ENCODE measurements around the gene RGL3. TPM values are rescaled to one million over a fixed set of nuclear protein-coding genes. Genes with fewer than 3 reads are reported as not detected.
A peak's percentile ranks its signal among the peaks of the same experiment; 100 is the strongest.

RGL3 gene
- total and polyA plus RNA-seq, 10 of the 15 experiments (the other 5 are each of a cell fraction or from before 2014, with no cell fraction given) = not detected

DNA sequence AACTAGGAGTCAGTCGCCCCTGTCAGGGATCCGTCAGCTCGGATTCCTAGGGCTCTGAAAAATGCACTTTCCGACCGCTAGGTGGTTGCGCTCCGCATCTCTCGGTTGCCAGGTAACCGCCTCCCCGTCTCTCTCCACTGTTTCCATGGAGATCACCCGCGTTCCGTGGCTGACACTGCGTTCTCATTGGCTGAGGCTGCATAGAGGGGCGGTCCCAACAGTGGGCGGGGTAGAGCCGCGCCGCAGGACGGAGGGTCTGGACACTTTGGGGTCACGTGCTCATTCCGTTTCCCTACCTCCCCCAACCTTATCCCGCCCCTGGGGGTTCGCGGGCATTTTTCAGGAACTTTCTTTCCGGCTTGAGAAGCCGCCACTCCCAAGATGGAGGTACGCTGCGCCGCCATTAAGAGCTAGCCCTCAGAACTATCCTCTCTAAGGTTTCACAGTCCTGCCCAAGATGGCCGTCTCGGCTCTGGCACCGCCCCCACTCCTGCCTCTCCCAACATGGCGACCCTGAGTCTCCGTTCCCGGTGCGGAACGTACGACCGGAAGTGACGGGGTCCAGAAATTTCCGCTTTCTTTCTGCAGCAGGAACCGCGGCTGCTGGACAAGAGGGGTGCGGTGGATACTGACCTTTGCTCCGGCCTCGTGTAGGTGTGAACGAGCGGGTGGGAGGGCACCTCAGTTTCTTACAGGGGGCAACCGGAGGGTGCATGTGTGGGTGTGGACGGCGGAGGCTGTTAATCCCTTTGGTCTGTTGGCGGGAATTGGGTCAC is 16.1 kb upstream of the RGL3 start, which contains the start of the genes ODAD3 and PRKCSH (continued):
- TF ChIP-seq HDAC6 (IDR thresholded peaks at IDR 0.05; ENCODE audit: unreplicated experiment) = no peak
- TF ChIP-seq, protein P1, sequence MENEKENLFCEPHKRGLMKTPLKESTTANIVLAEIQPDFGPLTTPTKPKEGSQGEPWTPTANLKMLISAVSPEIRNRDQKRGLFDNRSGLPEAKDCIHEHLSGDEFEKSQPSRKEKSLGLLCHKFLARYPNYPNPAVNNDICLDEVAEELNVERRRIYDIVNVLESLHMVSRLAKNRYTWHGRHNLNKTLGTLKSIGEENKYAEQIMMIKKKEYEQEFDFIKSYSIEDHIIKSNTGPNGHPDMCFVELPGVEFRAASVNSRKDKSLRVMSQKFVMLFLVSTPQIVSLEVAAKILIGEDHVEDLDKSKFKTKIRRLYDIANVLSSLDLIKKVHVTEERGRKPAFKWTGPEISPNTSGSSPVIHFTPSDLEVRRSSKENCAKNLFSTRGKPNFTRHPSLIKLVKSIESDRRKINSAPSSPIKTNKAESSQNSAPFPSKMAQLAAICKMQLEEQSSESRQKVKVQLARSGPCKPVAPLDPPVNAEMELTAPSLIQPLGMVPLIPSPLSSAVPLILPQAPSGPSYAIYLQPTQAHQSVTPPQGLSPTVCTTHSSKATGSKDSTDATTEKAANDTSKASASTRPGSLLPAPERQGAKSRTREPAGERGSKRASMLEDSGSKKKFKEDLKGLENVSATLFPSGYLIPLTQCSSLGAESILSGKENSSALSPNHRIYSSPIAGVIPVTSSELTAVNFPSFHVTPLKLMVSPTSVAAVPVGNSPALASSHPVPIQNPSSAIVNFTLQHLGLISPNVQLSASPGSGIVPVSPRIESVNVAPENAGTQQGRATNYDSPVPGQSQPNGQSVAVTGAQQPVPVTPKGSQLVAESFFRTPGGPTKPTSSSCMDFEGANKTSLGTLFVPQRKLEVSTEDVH (IDR thresholded peaks at IDR 0.05; ENCODE audit: low read depth, partially characterized antibody) = peak; percentile 95
- peak; percentile 34; the same call in 1 of the 2 replicates for TF ChIP-seq SIN3A (IDR thresholded peaks at IDR 0.05; ENCODE audit: low read depth, low read length)
- peak; percentile 39; the same call in 1 of the 2 replicates for TF ChIP-seq ZNF207 (IDR thresholded peaks at IDR 0.05; ENCODE audit: borderline replicate concordance)
- TF ChIP-seq, protein P2, sequence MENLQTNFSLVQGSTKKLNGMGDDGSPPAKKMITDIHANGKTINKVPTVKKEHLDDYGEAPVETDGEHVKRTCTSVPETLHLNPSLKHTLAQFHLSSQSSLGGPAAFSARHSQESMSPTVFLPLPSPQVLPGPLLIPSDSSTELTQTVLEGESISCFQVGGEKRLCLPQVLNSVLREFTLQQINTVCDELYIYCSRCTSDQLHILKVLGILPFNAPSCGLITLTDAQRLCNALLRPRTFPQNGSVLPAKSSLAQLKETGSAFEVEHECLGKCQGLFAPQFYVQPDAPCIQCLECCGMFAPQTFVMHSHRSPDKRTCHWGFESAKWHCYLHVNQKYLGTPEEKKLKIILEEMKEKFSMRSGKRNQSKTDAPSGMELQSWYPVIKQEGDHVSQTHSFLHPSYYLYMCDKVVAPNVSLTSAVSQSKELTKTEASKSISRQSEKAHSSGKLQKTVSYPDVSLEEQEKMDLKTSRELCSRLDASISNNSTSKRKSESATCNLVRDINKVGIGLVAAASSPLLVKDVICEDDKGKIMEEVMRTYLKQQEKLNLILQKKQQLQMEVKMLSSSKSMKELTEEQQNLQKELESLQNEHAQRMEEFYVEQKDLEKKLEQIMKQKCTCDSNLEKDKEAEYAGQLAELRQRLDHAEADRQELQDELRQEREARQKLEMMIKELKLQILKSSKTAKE (IDR thresholded peaks at IDR 0.05; ENCODE audit: low read depth, poor library complexity, severe bottlenecking) = peak; percentile 5
- peak; percentile 71; the same call in 1 of the 2 replicates for TF ChIP-seq PML (IDR thresholded peaks at IDR 0.05; ENCODE audit: low read length)
- TF ChIP-seq SPI1 (IDR thresholded peaks at IDR 0.05; ENCODE audit: borderline replicate concordance, insufficient read depth, low read depth, low read length) = peak; percentile 30; the same call in 1 of the 2 replicates
- TF ChIP-seq CHD2 (IDR thresholded peaks at IDR 0.05; ENCODE audit: borderline replicate concordance, low read depth, low read length) = peak; percentile 71
- no peak for TF ChIP-seq SREBF2 (IDR thresholded peaks at IDR 0.05; ENCODE audit: low read length)
- TF ChIP-seq, protein P3, sequence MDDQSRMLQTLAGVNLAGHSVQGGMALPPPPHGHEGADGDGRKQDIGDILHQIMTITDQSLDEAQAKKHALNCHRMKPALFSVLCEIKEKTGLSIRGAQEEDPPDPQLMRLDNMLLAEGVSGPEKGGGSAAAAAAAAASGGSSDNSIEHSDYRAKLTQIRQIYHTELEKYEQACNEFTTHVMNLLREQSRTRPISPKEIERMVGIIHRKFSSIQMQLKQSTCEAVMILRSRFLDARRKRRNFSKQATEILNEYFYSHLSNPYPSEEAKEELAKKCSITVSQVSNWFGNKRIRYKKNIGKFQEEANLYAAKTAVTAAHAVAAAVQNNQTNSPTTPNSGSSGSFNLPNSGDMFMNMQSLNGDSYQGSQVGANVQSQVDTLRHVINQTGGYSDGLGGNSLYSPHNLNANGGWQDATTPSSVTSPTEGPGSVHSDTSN (IDR thresholded peaks at IDR 0.05; ENCODE audit: insufficient replicate concordance, low read depth, low read length) = peak; percentile 92
- TF ChIP-seq, protein P4, sequence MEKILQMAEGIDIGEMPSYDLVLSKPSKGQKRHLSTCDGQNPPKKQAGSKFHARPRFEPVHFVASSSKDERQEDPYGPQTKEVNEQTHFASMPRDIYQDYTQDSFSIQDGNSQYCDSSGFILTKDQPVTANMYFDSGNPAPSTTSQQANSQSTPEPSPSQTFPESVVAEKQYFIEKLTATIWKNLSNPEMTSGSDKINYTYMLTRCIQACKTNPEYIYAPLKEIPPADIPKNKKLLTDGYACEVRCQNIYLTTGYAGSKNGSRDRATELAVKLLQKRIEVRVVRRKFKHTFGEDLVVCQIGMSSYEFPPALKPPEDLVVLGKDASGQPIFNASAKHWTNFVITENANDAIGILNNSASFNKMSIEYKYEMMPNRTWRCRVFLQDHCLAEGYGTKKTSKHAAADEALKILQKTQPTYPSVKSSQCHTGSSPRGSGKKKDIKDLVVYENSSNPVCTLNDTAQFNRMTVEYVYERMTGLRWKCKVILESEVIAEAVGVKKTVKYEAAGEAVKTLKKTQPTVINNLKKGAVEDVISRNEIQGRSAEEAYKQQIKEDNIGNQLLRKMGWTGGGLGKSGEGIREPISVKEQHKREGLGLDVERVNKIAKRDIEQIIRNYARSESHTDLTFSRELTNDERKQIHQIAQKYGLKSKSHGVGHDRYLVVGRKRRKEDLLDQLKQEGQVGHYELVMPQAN (conservative IDR thresholded peaks at IDR 0.05) = peak; percentile 80
- TF ChIP-seq, protein P5, sequence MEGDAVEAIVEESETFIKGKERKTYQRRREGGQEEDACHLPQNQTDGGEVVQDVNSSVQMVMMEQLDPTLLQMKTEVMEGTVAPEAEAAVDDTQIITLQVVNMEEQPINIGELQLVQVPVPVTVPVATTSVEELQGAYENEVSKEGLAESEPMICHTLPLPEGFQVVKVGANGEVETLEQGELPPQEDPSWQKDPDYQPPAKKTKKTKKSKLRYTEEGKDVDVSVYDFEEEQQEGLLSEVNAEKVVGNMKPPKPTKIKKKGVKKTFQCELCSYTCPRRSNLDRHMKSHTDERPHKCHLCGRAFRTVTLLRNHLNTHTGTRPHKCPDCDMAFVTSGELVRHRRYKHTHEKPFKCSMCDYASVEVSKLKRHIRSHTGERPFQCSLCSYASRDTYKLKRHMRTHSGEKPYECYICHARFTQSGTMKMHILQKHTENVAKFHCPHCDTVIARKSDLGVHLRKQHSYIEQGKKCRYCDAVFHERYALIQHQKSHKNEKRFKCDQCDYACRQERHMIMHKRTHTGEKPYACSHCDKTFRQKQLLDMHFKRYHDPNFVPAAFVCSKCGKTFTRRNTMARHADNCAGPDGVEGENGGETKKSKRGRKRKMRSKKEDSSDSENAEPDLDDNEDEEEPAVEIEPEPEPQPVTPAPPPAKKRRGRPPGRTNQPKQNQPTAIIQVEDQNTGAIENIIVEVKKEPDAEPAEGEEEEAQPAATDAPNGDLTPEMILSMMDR (IDR thresholded peaks at IDR 0.05 in 2 of 3, conservative IDR thresholded peaks at IDR 0.05 in 1 of 3; ENCODE audit: control insufficient read depth in 2 of 3, extremely low read depth in 1 of 3, insufficient read depth in 1 of 3, low read depth in 3 of 3, low read length in 3 of 3) = peak; percentile 87 to 94 (median 93)
- TF ChIP-seq, protein P6, sequence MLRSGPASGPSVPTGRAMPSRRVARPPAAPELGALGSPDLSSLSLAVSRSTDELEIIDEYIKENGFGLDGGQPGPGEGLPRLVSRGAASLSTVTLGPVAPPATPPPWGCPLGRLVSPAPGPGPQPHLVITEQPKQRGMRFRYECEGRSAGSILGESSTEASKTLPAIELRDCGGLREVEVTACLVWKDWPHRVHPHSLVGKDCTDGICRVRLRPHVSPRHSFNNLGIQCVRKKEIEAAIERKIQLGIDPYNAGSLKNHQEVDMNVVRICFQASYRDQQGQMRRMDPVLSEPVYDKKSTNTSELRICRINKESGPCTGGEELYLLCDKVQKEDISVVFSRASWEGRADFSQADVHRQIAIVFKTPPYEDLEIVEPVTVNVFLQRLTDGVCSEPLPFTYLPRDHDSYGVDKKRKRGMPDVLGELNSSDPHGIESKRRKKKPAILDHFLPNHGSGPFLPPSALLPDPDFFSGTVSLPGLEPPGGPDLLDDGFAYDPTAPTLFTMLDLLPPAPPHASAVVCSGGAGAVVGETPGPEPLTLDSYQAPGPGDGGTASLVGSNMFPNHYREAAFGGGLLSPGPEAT (IDR thresholded peaks at IDR 0.05; ENCODE audit: low read depth) = peak; percentile 97
- TF ChIP-seq ZNF274 (IDR thresholded peaks at IDR 0.05; ENCODE audit: insufficient read depth, insufficient read length) = no peak
- no peak for TF ChIP-seq SUZ12 (IDR thresholded peaks at IDR 0.05; ENCODE audit: unreplicated experiment)

Data from GM12878 (cell line).